NOMO-1 treated with DMSO at 0.1 percent for 48 hours (cell line): ENCODE results near the gene SFXN4.
"Not testable (repeated sequence)": the region's sequence is repeated elsewhere in the genome, so short reads cannot be mapped to it uniquely, and the experiment has no call there.

Source experiments
- DNase-seq: peaks from one replicate; lab custom pipeline; 2025; ENCODE audit not compliant: unreplicated experiment; lab: John Stamatoyannopoulos, UW

SFXN4 gene

GRCh38 chr10:119149157-119149556 lies 16.4 kb downstream of the SFXN4 start:
- no peak for DNase-seq

GRCh38 chr10:119143657-119144056 lies 21.9 kb downstream of the SFXN4 start:
- DNase-seq: no peak

GRCh38 chr10:119140603-119141245 lies 24.8 kb downstream of the SFXN4 start:
- no peak for DNase-seq

- peak; percentile 58 for DNase-seq
These were observed 25.9 kb downstream of the SFXN4 start for GRCh38 chr10:119139464-119140067.

GRCh38 chr10:119138346-119139306 lies 26.9 kb downstream of the SFXN4 start:
- DNase-seq: peak; percentile 35

- not testable (repeated sequence) for DNase-seq
These were observed 27.6 kb downstream of the SFXN4 start for GRCh38 chr10:119137878-119138277.

- DNase-seq: no peak
These were observed 29.4 kb downstream of the SFXN4 start for GRCh38 chr10:119136084-119136483.

- DNase-seq: peak; percentile 93
These were observed 30.0 kb downstream of the SFXN4 start for GRCh38 chr10:119135513-119135881.

GRCh38 chr10:119133949-119134348 lies 31.6 kb downstream of the SFXN4 start:
- no peak for DNase-seq

- no peak for DNase-seq
These were observed 32.8 kb downstream of the SFXN4 start for GRCh38 chr10:119132521-119133345.

- peak; percentile 93 for DNase-seq
These were observed 33.8 kb downstream of the SFXN4 start for GRCh38 chr10:119131512-119132240.

GRCh38 chr10:119129721-119130120 lies 35.8 kb downstream of the SFXN4 start:
- peak; percentile 11 for DNase-seq

GRCh38 chr10:119125942-119126341 lies 39.6 kb downstream of the SFXN4 start:
- DNase-seq: no peak

- DNase-seq: no peak
These were observed 44.6 kb downstream of the SFXN4 start for GRCh38 chr10:119120875-119121274.

GRCh38 chr10:119120413-119120867 lies 45.1 kb downstream of the SFXN4 start:
- DNase-seq: peak; percentile 69

GRCh38 chr10:119119400-119119799 lies 46.1 kb downstream of the SFXN4 start:
- no peak for DNase-seq

GRCh38 chr10:119118231-119118630 lies 47.3 kb downstream of the SFXN4 start:
- no peak for DNase-seq

GRCh38 chr10:119116326-119116951 lies 49.1 kb downstream of the SFXN4 start:
- no peak for DNase-seq

- no peak for DNase-seq
These were observed 49.6 kb downstream of the SFXN4 start for GRCh38 chr10:119115926-119116325.
